GM12873 (cell line): ENCODE results near the gene SASH1.

Experiments
- CTCF ChIP-seq: IDR thresholded peaks from 2 replicates; pipeline ENCODE4 v1.5.1; 2012; ENCODE audit warnings: low read depth, mild to moderate bottlenecking, moderate library complexity, low read length, control low read depth; ENCODE audit not compliant: insufficient read depth; ENCODE audit errors: missing control alignments

SASH1 gene

DNA sequence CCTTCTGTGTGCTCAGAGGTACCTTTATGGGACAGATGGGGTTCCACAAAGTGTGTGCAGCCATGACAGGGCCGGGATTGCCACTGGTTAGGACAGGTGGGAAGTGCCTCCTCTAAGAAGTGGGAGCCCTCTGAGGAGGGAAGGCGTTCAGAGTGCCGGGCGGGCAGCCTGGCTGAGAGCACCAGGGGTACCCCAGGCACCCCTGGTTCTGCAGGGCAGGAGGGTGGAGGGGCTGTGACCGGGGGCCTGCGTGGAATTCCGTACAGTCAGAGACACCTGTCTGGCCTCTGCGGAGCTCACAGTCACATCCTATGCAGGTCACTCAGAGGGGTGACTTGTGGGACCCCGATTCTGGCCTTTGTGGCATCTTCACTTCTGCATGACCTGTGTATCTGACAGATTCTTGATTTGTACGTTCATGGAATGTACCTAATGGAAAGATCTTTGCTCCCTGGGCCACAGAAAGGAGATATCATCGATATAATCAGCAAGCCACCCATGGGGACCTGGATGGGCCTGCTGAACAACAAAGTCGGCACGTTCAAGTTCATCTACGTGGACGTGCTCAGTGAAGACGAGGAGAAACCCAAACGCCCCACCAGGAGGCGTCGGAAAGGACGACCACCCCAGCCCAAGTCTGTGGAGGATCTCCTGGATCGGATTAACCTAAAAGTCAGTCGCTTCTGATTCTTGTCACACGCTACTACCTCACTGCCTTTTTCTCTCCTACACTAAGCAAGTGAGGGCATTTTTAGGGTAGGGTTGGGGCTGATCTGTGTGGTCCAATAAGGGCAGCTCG lies 190.9 kb downstream of the SASH1 start:
- no peak for TF ChIP-seq CTCF

DNA sequence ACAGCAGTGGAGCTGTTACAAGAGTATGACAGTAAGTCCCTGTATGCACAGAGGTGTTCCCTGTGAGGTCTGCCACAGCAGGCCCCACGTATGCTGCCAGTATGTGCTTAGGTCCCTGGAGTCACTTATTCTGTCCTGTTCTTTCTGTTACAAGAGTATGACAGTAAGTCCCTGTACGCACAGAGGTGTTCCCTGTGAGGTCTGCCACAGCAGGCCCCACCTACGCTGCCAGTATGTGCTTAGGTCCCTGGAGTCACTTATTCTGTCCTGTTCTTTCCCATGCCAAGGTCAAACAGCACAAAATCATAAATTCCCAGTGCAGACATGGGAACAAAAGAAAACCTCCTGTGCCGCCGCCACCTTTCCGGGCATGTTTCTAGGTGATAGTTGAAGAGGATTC lies 192.2 kb downstream of the SASH1 start:
- TF ChIP-seq CTCF, result no peak

DNA sequence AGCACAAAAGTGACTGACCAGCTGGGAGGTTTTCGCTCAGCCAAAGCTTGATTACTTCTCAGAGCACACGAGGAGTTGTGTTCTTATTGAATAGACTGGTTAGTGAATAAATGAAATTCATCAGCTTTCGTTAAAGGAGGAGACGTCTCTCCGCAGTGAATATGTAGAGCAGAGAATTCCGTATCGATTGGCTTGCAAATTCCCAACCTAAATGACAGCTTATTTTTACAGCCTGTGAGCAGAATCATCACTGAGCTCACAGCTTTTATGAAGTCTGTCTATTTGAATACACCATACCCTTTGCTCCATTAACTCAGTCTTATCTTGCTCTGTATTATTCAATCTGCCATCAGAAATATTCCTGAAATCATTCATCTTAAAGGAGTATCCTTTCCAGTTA lies 192.7 kb downstream of the SASH1 start:
- no peak for TF ChIP-seq CTCF

- no peak for TF ChIP-seq CTCF
Measured at GRCh38 chr6:148535976-148536375, 193.3 kb downstream of the SASH1 start.

- TF ChIP-seq CTCF, result no peak
Measured at GRCh38 chr6:148538261-148539190, 195.9 kb downstream of the SASH1 start.

DNA sequence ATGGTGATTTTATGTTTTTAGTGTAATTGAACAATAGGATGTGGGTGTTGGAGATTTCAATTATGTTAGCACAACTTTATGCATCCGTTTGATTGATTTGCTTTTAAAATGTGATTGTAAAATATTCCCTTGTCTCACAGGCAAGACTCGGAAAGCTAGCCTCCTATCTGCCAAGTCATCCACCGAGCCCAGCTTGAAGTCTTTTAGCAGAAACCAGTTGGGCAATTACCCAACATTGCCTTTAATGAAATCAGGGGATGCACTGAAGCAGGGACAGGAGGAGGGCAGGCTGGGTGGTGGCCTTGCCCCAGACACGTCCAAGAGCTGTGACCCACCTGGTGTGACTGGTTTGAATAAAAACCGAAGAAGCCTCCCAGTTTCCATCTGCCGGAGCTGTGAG lies 200.9 kb downstream of the SASH1 start:
- no peak for TF ChIP-seq CTCF

- no peak for TF ChIP-seq CTCF
Measured at GRCh38 chr6:148544421-148544820, 201.8 kb downstream of the SASH1 start.
